ENCODE results near the gene DNTT.
A peak's percentile ranks its signal among the peaks of the same experiment; 100 is the strongest.
"Not testable (repeated sequence)": the region's sequence is repeated elsewhere in the genome, so short reads cannot be mapped to it uniquely, and the experiment has no call there.

The DNTT gene

GRCh38 chr10:96306516-96306915 lies 2.3 kb downstream of the DNTT start:
- Mint-ChIP-seq H3K36me3 (ENCODE audit: low read depth) (no peaks in the 10 kb centered on the region), H3K27me3 (ENCODE audit: low read depth) (no peaks in the 10 kb centered on the region), H3K27ac (peak overlapping the region in 1 of 3 experiments; percentile 3), H3K4me3 (no peak overlapping the region), H3K9me3 (no peaks in the 10 kb centered on the region), H3K4me1 (peaks cover 33% of the 10 kb centered on the region)
- TF ChIP-seq CTCF (IDR thresholded peaks at IDR 0.05; ENCODE audit: unreplicated experiment in 3 of 3): no peak

GRCh38 chr10:96308854-96309253 lies 4.6 kb downstream of the DNTT start:
- not testable (repeated sequence) for H3K36me3 Mint-ChIP-seq (ENCODE audit: low read depth); H3K9me3 Mint-ChIP-seq; H3K27me3 Mint-ChIP-seq (ENCODE audit: low read depth)
- Mint-ChIP-seq H3K27ac (peak overlapping the region; percentile 93 to 98 (median 95)), H3K4me1 (peaks cover 33% of the 10 kb centered on the region), H3K4me3 (peak overlapping the region in 1 of 3 experiments; percentile 7)

GRCh38 chr10:96309628-96310320 lies 5.5 kb downstream of the DNTT start:
- TF ChIP-seq CTCF (IDR thresholded peaks at IDR 0.05; ENCODE audit: unreplicated experiment in 3 of 3): no peak
- peak overlapping the region in 2 of 3 experiments; percentile 3 to 28 for H3K4me3 Mint-ChIP-seq
- no peaks in the 10 kb centered on the region for H3K36me3 Mint-ChIP-seq (ENCODE audit: low read depth)

GRCh38 chr10:96310321-96310669 lies 6.1 kb downstream of the DNTT start:
- no peak for TF ChIP-seq CTCF (IDR thresholded peaks at IDR 0.05; ENCODE audit: unreplicated experiment in 3 of 3)
- Mint-ChIP-seq H3K36me3 (ENCODE audit: low read depth) (no peaks in the 10 kb centered on the region), H3K4me1 (peaks cover 33% of the 10 kb centered on the region), H3K4me3 (peak overlapping the region in 1 of 3 experiments; percentile 3), H3K27ac (peak overlapping the region; percentile 93 to 98 (median 95)), H3K9me3 (no peaks in the 10 kb centered on the region), H3K27me3 (ENCODE audit: low read depth) (peaks cover 5% of the 10 kb centered on the region)

More at GRCh38 chr10:96309628-96310320, 5.5 kb downstream of the DNTT start:
- Mint-ChIP-seq H3K4me1 (peaks cover 33% of the 10 kb centered on the region), H3K27me3 (ENCODE audit: low read depth) (peaks cover 5% of the 10 kb centered on the region), H3K27ac (peak overlapping the region; percentile 93 to 98 (median 95)), H3K9me3 (no peaks in the 10 kb centered on the region)

GRCh38 chr10:96311180-96311715 lies 7.0 kb downstream of the DNTT start:
- Mint-ChIP-seq H3K27me3 (ENCODE audit: low read depth) (peaks cover 5% of the 10 kb centered on the region), H3K9me3 (no peaks in the 10 kb centered on the region), H3K27ac (peak overlapping the region; percentile 61 to 98 (median 72)), H3K4me3 (no peak overlapping the region), H3K36me3 (ENCODE audit: low read depth) (no peaks in the 10 kb centered on the region), H3K4me1 (peaks cover 33% of the 10 kb centered on the region)
- TF ChIP-seq CTCF (IDR thresholded peaks at IDR 0.05; ENCODE audit: unreplicated experiment in 3 of 3): no peak

GRCh38 chr10:96313344-96313743 lies 9.1 kb downstream of the DNTT start:
- H3K9me3 Mint-ChIP-seq: no peaks in the 10 kb centered on the region
- no peak overlapping the region for H3K4me3 Mint-ChIP-seq
- H3K4me1 Mint-ChIP-seq: peaks cover 28% of the 10 kb centered on the region
- TF ChIP-seq CTCF (IDR thresholded peaks at IDR 0.05; ENCODE audit: unreplicated experiment in 3 of 3): no peak
- no peaks in the 10 kb centered on the region for H3K36me3 Mint-ChIP-seq (ENCODE audit: low read depth)
- peaks cover 5% of the 10 kb centered on the region for H3K27me3 Mint-ChIP-seq (ENCODE audit: low read depth)
- no peak overlapping the region for H3K27ac Mint-ChIP-seq

All from nephron (organoid).